GM12874 (cell line): ENCODE data around the gene ALG11.

ENCODE experiments used
- CTCF ChIP-seq: IDR thresholded peaks from 2 replicates; pipeline ENCODE4 v1.5.1; 2011; ENCODE audit warnings: low read depth, mild to moderate bottlenecking, control low read depth, low read length, moderate library complexity; ENCODE audit not compliant: insufficient read depth

The ALG11 gene

GRCh38 chr13:52009946-52010345, 2.3 kb upstream of the ALG11 start:
- TF ChIP-seq CTCF = no peak

- no peak for TF ChIP-seq CTCF
Observed at GRCh38 chr13:52010890-52011631, 1.1 kb upstream of the ALG11 start, which contains the start of gene ATP7B. Gene ATP7B, minus strand, starts transcription at chr13:52011450. Its CDS starts 113 bp downstream, at chr13:52011337.

GRCh38 chr13:52012512-52012836, 276 bp downstream of the ALG11 start:
- no peak for TF ChIP-seq CTCF

GRCh38 chr13:52016296-52016695, 4.1 kb downstream of the ALG11 start:
- TF ChIP-seq CTCF = no peak

DNA sequence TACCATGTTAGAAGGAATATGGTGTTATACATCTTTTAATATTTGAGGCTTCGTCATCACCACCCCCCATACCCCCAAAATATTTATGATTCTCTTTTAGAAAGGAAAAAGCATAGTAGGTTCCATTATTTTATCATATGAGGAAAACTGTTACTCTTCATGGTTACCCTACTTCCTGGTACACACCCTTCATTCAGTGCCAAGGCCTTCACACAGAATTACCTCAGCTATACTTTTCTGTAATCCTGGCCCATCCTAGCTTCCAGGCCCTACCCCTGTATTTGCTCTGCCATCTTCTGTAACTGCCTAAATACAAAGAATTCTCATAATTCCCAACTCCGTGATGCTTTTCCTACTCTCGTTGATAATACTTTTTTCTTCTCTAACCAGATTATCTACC, 8.0 kb downstream of the ALG11 start:
- no peak for TF ChIP-seq CTCF

- TF ChIP-seq CTCF = no peak
Observed at GRCh38 chr13:52022356-52022755, 10.2 kb downstream of the ALG11 start.

DNA sequence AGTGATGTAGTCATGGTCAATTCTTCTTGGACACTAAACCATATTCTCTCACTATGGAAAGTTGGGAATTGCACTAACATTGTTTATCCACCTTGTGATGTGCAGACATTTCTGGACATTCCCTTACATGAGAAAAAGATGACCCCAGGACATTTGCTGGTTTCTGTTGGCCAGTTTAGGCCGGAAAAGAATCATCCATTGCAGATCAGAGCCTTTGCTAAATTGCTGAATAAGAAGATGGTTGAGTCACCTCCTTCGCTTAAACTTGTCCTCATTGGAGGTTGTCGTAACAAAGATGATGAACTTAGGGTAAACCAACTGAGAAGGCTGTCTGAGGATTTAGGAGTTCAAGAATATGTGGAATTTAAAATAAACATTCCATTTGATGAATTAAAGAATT, 12.3 kb downstream of the ALG11 start, which contains the start of gene UTP14C:
UTP14C (plus strand) TSS at position 211 of the 400 bp plus-strand sequence. CDS start 4,114 bp downstream, outside the sequence.
- TF ChIP-seq CTCF = no peak
